A549 (cell line): ENCODE data around the gene SERTAD4. TPM values are rescaled to one million over a fixed set of nuclear protein-coding genes. Genes with fewer than 3 reads are reported as not detected.

Experiments used
- ATAC-seq, 2 experiments: fragments of 200-7000 bp in 1 of 2; fragments of >200 bp in 1 of 2; cut with Nextera tagmentation in 1 of 2; cut with Tn5 transposase in 1 of 2; 3 replicates each; pipeline versions ENCODE4 v1.8.0 to v1.9.1; 2018 to 2020; ENCODE audit warnings: mild to moderate bottlenecking in 1 of 2, moderate library complexity in 1 of 2
- CTCF ChIA-PET: fragments of 300-600 bp; sonication (Branson Sonifier 250); formaldehyde crosslinking; extraction: SDS; loops from one replicate; lab custom pipeline; 2021; ENCODE audit warnings: antibody characterized with exemption, inconsistent platforms; lab: Yijun Ruan, JAX
- POLR2A ChIA-PET: fragments of 350-600 bp; formaldehyde crosslinking; extraction: SDS; loops from one replicate; lab custom pipeline; 2021; ENCODE audit warnings: antibody characterized with exemption, inconsistent platforms; lab: Yijun Ruan, JAX
- DNase-seq, 2 experiments: peaks; one replicate each; pipeline versions ENCODE4 v3.0.0 to v3.0.0-alpha.2; 2011 to 2016; ENCODE audit warnings: low read depth in 1 of 2, low spot score in 1 of 2
- FAIRE-seq: peaks from 2 replicates; lab custom pipeline; 2011; peaks lifted over from hg19 to GRCh38; lab: Jason Lieb, UNC
- H3K27ac ChIP-seq, 2 experiments: fragments of >200 bp; sonication (Bioruptor Twin); formaldehyde crosslinking; 3 replicates each; pipeline ENCODE4 v1.5.1; 2016 to 2017
- H3K4me1 ChIP-seq: fragments of >200 bp; sonication (Bioruptor Twin); formaldehyde crosslinking; 3 replicates; pipeline ENCODE4 v1.6.1; 2016
- H3K4me2 ChIP-seq: fragments of >200 bp; sonication (Bioruptor Twin); formaldehyde crosslinking; 3 replicates; pipeline ENCODE4 v1.6.1; 2016
- H3K4me3 ChIP-seq: fragments of >200 bp; sonication (Bioruptor Twin); formaldehyde crosslinking; 3 replicates; pipeline ENCODE4 v1.5.1; 2016
- H3K9me3 ChIP-seq: fragments of >200 bp; sonication (Bioruptor Twin); formaldehyde crosslinking; 3 replicates; pipeline ENCODE4 v1.6.1; 2016
- CBX2 ChIP-seq: fragments of 200-600 bp; sonication (generic); IDR thresholded peaks from 2 replicates; pipeline ENCODE4 v1.6.1; 2016; ENCODE audit warnings: low read depth, mild to moderate bottlenecking, borderline replicate concordance
- CEBPB ChIP-seq, 2 experiments: fragments of >200 bp in 1 of 2; sonication (Bioruptor Twin) in 1 of 2; formaldehyde crosslinking in 1 of 2; IDR thresholded peaks; 2 replicates each; pipeline ENCODE4 v1.6.1; 2012 to 2016
- CHD2 ChIP-seq: fragments of 150-350 bp; IDR thresholded peaks from 2 replicates; pipeline ENCODE4 v1.6.1; 2014; ENCODE audit warnings: low read length; ENCODE audit not compliant: partially characterized antibody
- HOXB13 ChIP-seq: fragments of 250-450 bp; sonication (Bioruptor Pico); IDR thresholded peaks from 2 replicates; pipeline ENCODE4 v1.5.0; 2020; ENCODE audit warnings: low read depth, mild to moderate bottlenecking, moderate library complexity
- HOXB5 ChIP-seq: fragments of 250-450 bp; sonication (Bioruptor Pico); IDR thresholded peaks from 2 replicates; pipeline ENCODE4 v1.5.0; 2020; ENCODE audit warnings: mild to moderate bottlenecking, moderate library complexity
- KDM5A ChIP-seq: fragments of 200-600 bp; sonication (generic); IDR thresholded peaks from 2 replicates; pipeline ENCODE4 v1.6.1; 2016; ENCODE audit warnings: antibody characterized with exemption, mild to moderate bottlenecking
- MAFK ChIP-seq: fragments of 450-650 bp; IDR thresholded peaks from 2 replicates; pipeline ENCODE4 v1.6.1; 2014; ENCODE audit not compliant: partially characterized antibody
- MYC ChIP-seq: IDR thresholded peaks from 2 replicates; pipeline ENCODE4 v1.6.1; 2012; ENCODE audit warnings: mild to moderate bottlenecking, inconsistent platforms, low read length, improper control_type of control experiment, borderline replicate concordance
- NR3C1 ChIP-seq: fragments of >200 bp; sonication (Bioruptor Twin); formaldehyde crosslinking; IDR thresholded peaks from 3 replicates; pipeline ENCODE4 v1.6.1; 2017
- RAD21 ChIP-seq, 2 experiments: fragments of >200 bp in 1 of 2; sonication (Bioruptor Twin) in 1 of 2; formaldehyde crosslinking in 1 of 2; IDR thresholded peaks in 1 of 2; conservative IDR thresholded peaks in 1 of 2; 2 replicates in 1 of 2; 3 replicates in 1 of 2; pipeline ENCODE4 v1.6.1; 2012 to 2018; ENCODE audit warnings: inconsistent platforms in 1 of 2
- RNF2 ChIP-seq: fragments of 200-600 bp; sonication (generic); IDR thresholded peaks from 2 replicates; pipeline ENCODE4 v1.6.1; 2016; ENCODE audit warnings: low read depth, mild to moderate bottlenecking, antibody characterized with exemption, moderate library complexity, borderline replicate concordance
- SMC3 ChIP-seq: fragments of >200 bp; sonication (Bioruptor Twin); formaldehyde crosslinking; IDR thresholded peaks from 3 replicates; pipeline ENCODE4 v1.6.1; 2018; ENCODE audit warnings: inconsistent platforms
- ZFP36 ChIP-seq: fragments of 450-650 bp; IDR thresholded peaks from 2 replicates; pipeline ENCODE4 v1.6.1; 2014; ENCODE audit warnings: borderline replicate concordance; ENCODE audit not compliant: partially characterized antibody
- ZNF302 ChIP-seq: fragments of 250-450 bp; sonication (Bioruptor Pico); IDR thresholded peaks from 2 replicates; pipeline ENCODE4 v1.9.0; 2021; ENCODE audit warnings: inconsistent platforms, mild to moderate bottlenecking, moderate library complexity
- ZSCAN20 ChIP-seq: fragments of 250-450 bp; sonication (Bioruptor Pico); IDR thresholded peaks from 2 replicates; pipeline ENCODE4 v1.8.0; 2022; ENCODE audit warnings: mild to moderate bottlenecking, moderate library complexity
- WGBS: methylation state at CpG from one replicate; pipeline ENCODE4 v1.1.6; 2017; ENCODE audit errors: missing lambda C conversion rate; 5-methylcytosine and 5-hydroxymethylcytosine counted together
- polyA plus RNA-seq, 4 experiments: library from polyadenylated mRNA; depleted of rRNA in 3 of 4; stranded (reverse); fragments of >200 nt; fragmentation: RNase III in 1 of 4; extraction: RNeasy Plus Mini Kit Qiagen cat#74134 plus additional on column Dnase treatment in 1 of 4; gene quantifications; 2 replicates in 3 of 4; 3 replicates in 1 of 4; pipeline ENCODE4 v1.2.3, GENCODE V29; 2011 to 2017
- TF ChIP-seq, protein P1 (sequence below): fragments of >200 bp; sonication (Bioruptor Twin); formaldehyde crosslinking; IDR thresholded peaks from 3 replicates; pipeline ENCODE4 v1.6.1; 2016
- TF ChIP-seq, protein P2 (sequence below): IDR thresholded peaks from 2 replicates; pipeline ENCODE4 v1.6.1; 2012; ENCODE audit warnings: low read depth, borderline replicate concordance
- TF ChIP-seq, protein P3 (sequence below): fragments of 200-600 bp; sonication (generic); IDR thresholded peaks from 2 replicates; pipeline ENCODE4 v1.6.1; 2016; ENCODE audit warnings: antibody characterized with exemption, mild to moderate bottlenecking, moderate library complexity

Gene SERTAD4
- polyA plus RNA-seq, 2 of the 4 experiments (the other 2 are of a cell fraction) = 0.62 to 0.71 TPM

DNA sequence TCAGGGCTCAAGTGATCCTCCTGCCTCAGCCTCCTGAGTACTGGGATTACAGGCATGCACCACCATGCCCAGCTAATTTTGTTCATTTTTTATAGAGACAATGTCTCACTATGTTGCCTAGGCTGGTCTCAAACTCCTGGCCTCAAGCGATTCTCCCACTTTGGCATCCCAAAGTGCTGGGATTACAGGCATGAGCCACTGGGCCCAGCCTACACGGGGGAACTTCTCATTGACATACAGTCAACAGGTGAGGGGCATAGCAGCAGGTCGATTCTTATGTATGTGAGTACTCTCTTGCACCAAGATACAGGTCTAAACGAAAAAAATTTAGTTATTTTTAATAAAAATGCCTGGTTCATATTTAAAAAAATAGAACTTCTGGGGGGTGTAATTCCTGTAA is 56.7 kb downstream of the SERTAD4 start (continued):
- no peak for TF ChIP-seq CBX2
- TF ChIP-seq RAD21 (conservative IDR thresholded peaks at IDR 0.05 in 1 of 2, IDR thresholded peaks at IDR 0.05 in 1 of 2) = no peak

DNA sequence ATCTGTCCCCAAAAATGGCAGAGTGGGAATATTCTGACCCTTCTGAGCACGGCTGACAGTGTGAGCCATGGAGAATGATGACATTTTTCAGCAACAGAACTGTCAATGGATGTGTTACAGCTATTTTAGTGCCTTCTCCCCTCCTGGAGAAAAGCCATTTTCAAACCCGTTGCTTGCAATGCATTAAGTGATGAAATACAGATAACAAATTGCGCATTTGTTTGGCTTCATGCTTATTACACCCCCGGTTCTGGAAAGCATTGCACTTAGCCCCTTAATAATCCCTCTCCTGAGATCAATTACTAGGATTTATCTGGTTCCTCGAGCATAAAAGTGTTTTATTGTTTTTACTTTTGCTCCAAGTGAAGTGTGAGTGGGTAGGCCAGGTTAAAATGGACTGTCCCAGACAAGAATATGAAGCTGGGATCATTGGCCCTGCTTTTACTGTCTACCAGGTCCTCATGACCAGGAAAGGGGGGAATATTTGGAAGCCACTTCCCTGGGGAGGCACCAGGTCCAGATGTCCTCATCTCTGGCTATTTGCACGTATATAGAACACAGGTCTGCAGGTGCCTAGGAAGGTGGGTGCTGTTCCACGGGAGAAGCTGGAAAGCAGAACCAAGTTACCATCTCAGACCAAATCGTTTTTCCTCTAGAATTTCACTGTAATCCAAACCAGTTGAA is 58.6 kb downstream of the SERTAD4 start:
- Histone ChIP-seq H3K4me2 (no peak overlapping the region), H3K9me3 (no peaks in the 10 kb centered on the region), H3K4me3 (no peak overlapping the region), H3K4me1 (0 out of 3 replicates have a peak, but pooled peaks cover 3% of the 10 kb centered on the region), H3K27ac (no peak overlapping the region)
- CTCF ChIA-PET = interaction anchor here (0.7 to 6.7 kb wide), 8 partner anchors 9 to 147 kb away, joined by 3 to 26 read pairs (median 6); no protein-coding TSS in a partner anchor
- FAIRE-seq (no peak), ATAC-seq (no peak), DNase-seq (no peak)
- 57% methylated on average over 8 of the region's 8 CpGs for WGBS
- POLR2A ChIA-PET = interaction anchor here (1.3 kb wide), 1 partner anchor 83 kb away, joined by 3 read pairs; no protein-coding TSS in a partner anchor
- TF ChIP-seq HOXB5 = no peak
- TF ChIP-seq, protein P1, sequence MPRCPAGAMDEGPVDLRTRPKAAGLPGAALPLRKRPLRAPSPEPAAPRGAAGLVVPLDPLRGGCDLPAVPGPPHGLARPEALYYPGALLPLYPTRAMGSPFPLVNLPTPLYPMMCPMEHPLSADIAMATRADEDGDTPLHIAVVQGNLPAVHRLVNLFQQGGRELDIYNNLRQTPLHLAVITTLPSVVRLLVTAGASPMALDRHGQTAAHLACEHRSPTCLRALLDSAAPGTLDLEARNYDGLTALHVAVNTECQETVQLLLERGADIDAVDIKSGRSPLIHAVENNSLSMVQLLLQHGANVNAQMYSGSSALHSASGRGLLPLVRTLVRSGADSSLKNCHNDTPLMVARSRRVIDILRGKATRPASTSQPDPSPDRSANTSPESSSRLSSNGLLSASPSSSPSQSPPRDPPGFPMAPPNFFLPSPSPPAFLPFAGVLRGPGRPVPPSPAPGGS = no peak
- no peak for TF ChIP-seq KDM5A
- TF ChIP-seq, protein P2, sequence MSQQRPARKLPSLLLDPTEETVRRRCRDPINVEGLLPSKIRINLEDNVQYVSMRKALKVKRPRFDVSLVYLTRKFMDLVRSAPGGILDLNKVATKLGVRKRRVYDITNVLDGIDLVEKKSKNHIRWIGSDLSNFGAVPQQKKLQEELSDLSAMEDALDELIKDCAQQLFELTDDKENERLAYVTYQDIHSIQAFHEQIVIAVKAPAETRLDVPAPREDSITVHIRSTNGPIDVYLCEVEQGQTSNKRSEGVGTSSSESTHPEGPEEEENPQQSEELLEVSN = no peak
- no peak for TF ChIP-seq ZSCAN20 (CRISPR knock-in tag)
- TF ChIP-seq RAD21 (conservative IDR thresholded peaks at IDR 0.05 in 1 of 2, IDR thresholded peaks at IDR 0.05 in 1 of 2) = no peak
- no peak for TF ChIP-seq NR3C1
- TF ChIP-seq CEBPB (IDR thresholded peaks at IDR 0.05) = no peak
- TF ChIP-seq, protein P3, sequence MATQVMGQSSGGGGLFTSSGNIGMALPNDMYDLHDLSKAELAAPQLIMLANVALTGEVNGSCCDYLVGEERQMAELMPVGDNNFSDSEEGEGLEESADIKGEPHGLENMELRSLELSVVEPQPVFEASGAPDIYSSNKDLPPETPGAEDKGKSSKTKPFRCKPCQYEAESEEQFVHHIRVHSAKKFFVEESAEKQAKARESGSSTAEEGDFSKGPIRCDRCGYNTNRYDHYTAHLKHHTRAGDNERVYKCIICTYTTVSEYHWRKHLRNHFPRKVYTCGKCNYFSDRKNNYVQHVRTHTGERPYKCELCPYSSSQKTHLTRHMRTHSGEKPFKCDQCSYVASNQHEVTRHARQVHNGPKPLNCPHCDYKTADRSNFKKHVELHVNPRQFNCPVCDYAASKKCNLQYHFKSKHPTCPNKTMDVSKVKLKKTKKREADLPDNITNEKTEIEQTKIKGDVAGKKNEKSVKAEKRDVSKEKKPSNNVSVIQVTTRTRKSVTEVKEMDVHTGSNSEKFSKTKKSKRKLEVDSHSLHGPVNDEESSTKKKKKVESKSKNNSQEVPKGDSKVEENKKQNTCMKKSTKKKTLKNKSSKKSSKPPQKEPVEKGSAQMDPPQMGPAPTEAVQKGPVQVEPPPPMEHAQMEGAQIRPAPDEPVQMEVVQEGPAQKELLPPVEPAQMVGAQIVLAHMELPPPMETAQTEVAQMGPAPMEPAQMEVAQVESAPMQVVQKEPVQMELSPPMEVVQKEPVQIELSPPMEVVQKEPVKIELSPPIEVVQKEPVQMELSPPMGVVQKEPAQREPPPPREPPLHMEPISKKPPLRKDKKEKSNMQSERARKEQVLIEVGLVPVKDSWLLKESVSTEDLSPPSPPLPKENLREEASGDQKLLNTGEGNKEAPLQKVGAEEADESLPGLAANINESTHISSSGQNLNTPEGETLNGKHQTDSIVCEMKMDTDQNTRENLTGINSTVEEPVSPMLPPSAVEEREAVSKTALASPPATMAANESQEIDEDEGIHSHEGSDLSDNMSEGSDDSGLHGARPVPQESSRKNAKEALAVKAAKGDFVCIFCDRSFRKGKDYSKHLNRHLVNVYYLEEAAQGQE = no peak
- no peak for TF ChIP-seq SMC3
- TF ChIP-seq ZFP36 = no peak
- TF ChIP-seq MAFK = no peak
- TF ChIP-seq MYC = no peak
- no peak for TF ChIP-seq CHD2
- no peak for TF ChIP-seq RNF2
- no peak for TF ChIP-seq HOXB13 (CRISPR knock-in tag)
- no peak for TF ChIP-seq ZNF302
